Inflammatory macrophage treated with lipopolysaccharide for 4 hours (primary cell): ENCODE results near the gene INA.
"Not testable (repeated sequence)": the region's sequence is repeated elsewhere in the genome, so short reads cannot be mapped to it uniquely, and the experiment has no call there.

ENCODE experiments used
- DNase-seq: peaks from one replicate; pipeline ENCODE4 v3.0.0-alpha.2; 2020

Gene INA

GRCh38 chr10:103276896-103277712, at the start of gene INA:
Gene INA, plus strand, starts transcription at chr10:103277138. Its CDS starts 74 bp downstream, at chr10:103277212.
- DNase-seq: peak; percentile 22

GRCh38 chr10:103227416-103227815, 49.5 kb upstream of the INA start:
- DNase-seq: no peak

- DNase-seq: no peak
Observed at GRCh38 chr10:103231047-103231551, 45.8 kb upstream of the INA start.

- no peak for DNase-seq
Observed at GRCh38 chr10:103232131-103232673, 44.7 kb upstream of the INA start.

- DNase-seq: no peak
Observed at GRCh38 chr10:103232772-103233488, 44.0 kb upstream of the INA start.

- DNase-seq: no peak
Observed at GRCh38 chr10:103235775-103236174, 41.2 kb upstream of the INA start.

GRCh38 chr10:103238506-103239252, 38.3 kb upstream of the INA start:
- DNase-seq: peak; percentile 23

- peak; percentile 98 for DNase-seq
Observed at GRCh38 chr10:103241262-103242011, 35.5 kb upstream of the INA start.

- DNase-seq: peak; percentile 80
Observed at GRCh38 chr10:103244666-103245271, 32.2 kb upstream of the INA start.

- not testable (repeated sequence) for DNase-seq
Observed at GRCh38 chr10:103245587-103245986, 31.4 kb upstream of the INA start, which contains the start of gene RPEL1. Gene RPEL1, plus strand, starts transcription at chr10:103245887. Its CDS starts 110 bp downstream, at chr10:103245997.

- no peak for DNase-seq
Observed at GRCh38 chr10:103246324-103246723, 30.6 kb upstream of the INA start.

- DNase-seq: no peak
Observed at GRCh38 chr10:103254113-103254512, 22.8 kb upstream of the INA start.

- no peak for DNase-seq
Observed at GRCh38 chr10:103254538-103255325, 22.2 kb upstream of the INA start.

- no peak for DNase-seq
Observed at GRCh38 chr10:103256613-103257012, 20.3 kb upstream of the INA start.

GRCh38 chr10:103257812-103258211, 19.1 kb upstream of the INA start:
- no peak for DNase-seq

GRCh38 chr10:103258928-103259327, 18.0 kb upstream of the INA start:
- DNase-seq: not testable (repeated sequence)

GRCh38 chr10:103259989-103260388, 16.9 kb upstream of the INA start:
- no peak for DNase-seq

GRCh38 chr10:103262229-103262628, 14.7 kb upstream of the INA start:
- no peak for DNase-seq

- peak; percentile 34 for DNase-seq
Observed at GRCh38 chr10:103265717-103266329, 11.1 kb upstream of the INA start.

GRCh38 chr10:103273041-103273441, 3.9 kb upstream of the INA start:
- DNase-seq: no peak
